Mesendoderm (in vitro differentiated cells): ENCODE measurements around the gene MYCN.

Experiments used
- DNase-seq: peaks from one replicate; pipeline ENCODE4 v3.0.0; 2013
- H2AK5ac ChIP-seq: 2 replicates; pipeline ENCODE4 v1.6.1; 2013; ENCODE audit warnings: low read length, inconsistent platforms
- H2BK120ac ChIP-seq: 2 replicates; pipeline ENCODE4 v1.6.1; 2013; ENCODE audit warnings: low read depth, mild to moderate bottlenecking, low read length, moderate library complexity, mixed read lengths
- H2BK15ac ChIP-seq: replicated peaks from 2 replicates; pipeline ENCODE4 v1.6.1; 2013; ENCODE audit warnings: low read depth, mild to moderate bottlenecking, moderate library complexity
- H2BK5ac ChIP-seq: 2 replicates; pipeline ENCODE4 v1.6.1; 2013; ENCODE audit warnings: low read length, inconsistent platforms
- H3K18ac ChIP-seq: 2 replicates; pipeline ENCODE4 v1.6.1; 2013; ENCODE audit warnings: mild to moderate bottlenecking, low read length, mixed read lengths
- H3K23ac ChIP-seq: one replicate; pipeline ENCODE4 v1.6.1; 2013; ENCODE audit warnings: low read length
- H3K27ac ChIP-seq: 2 replicates; pipeline ENCODE4 v1.5.1; 2013; ENCODE audit warnings: low read depth, mild to moderate bottlenecking, inconsistent platforms, low read length, moderate library complexity
- H3K27me3 ChIP-seq: 2 replicates; pipeline ENCODE4 v1.6.1; 2013; ENCODE audit warnings: low read length, control low read depth, mild to moderate bottlenecking, inconsistent platforms; ENCODE audit not compliant: insufficient read depth, poor library complexity
- H3K36me3 ChIP-seq: 2 replicates; pipeline ENCODE4 v1.6.1; 2013; ENCODE audit warnings: low read length, inconsistent platforms; ENCODE audit not compliant: control insufficient read depth, insufficient read depth
- H3K4ac ChIP-seq: one replicate; pipeline ENCODE4 v1.6.1; 2013; ENCODE audit warnings: low read depth, mild to moderate bottlenecking, low read length, moderate library complexity
- H3K4me1 ChIP-seq: 2 replicates; pipeline ENCODE4 v1.6.1; 2013; ENCODE audit warnings: low read depth, low read length, inconsistent platforms; ENCODE audit not compliant: control insufficient read depth
- H3K4me2 ChIP-seq: 2 replicates; pipeline ENCODE4 v1.6.1; 2013; ENCODE audit warnings: low read length
- H3K4me3 ChIP-seq: 2 replicates; pipeline ENCODE4 v1.5.1; 2013; ENCODE audit warnings: mild to moderate bottlenecking, low read length
- H3K56ac ChIP-seq: one replicate; pipeline ENCODE4 v1.6.1; 2013; ENCODE audit warnings: low read length
- H3K79me1 ChIP-seq: 2 replicates; pipeline ENCODE4 v1.6.1; 2013; ENCODE audit warnings: low read length, inconsistent platforms
- H3K79me2 ChIP-seq: 2 replicates; pipeline ENCODE4 v1.6.1; 2013; ENCODE audit warnings: mild to moderate bottlenecking, low read length; ENCODE audit not compliant: control insufficient read depth, insufficient read depth
- H3K9ac ChIP-seq: 2 replicates; pipeline ENCODE4 v1.6.1; 2013; ENCODE audit warnings: low read length, inconsistent platforms
- H4K5ac ChIP-seq: one replicate; pipeline ENCODE4 v1.6.1; 2013; ENCODE audit warnings: low read length
- H4K8ac ChIP-seq: one replicate; pipeline ENCODE4 v1.6.1; 2013; ENCODE audit warnings: low read depth, mild to moderate bottlenecking, control low read depth, low read length, moderate library complexity
- WGBS: extraction: QIAGEN DNeasy Blood & Tissue Kit; methylation state at CpG from one replicate; pipeline ENCODE4 v1.1.7; 2013; ENCODE audit warnings: low lambda C conversion rate, missing lambda C conversion rate; ENCODE audit not compliant: insufficient coverage; ENCODE audit errors: extremely low coverage; 5-methylcytosine and 5-hydroxymethylcytosine counted together

The MYCN gene

DNA sequence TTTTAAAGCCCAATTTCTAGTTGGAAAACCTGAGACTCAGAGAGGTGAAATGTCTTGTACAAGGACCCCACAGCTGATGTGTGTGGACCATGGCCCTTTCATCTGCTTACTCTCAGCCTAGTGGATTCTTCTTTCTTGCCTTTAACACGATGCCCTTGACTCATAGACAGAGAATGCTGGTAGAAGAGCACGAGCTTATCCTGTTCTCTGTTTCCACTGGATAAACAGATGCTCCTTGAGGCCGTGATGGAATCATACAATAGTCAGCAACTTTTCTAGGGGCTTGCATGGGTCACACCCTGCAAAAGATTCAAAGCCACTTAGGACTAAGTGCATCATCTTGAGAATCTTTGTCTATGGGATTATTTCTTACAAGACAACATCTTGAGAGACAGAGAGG is 50.9 kb downstream of the MYCN start:
- Histone ChIP-seq H3K23ac (no peak overlapping the region), H3K27ac (no peak overlapping the region), H4K8ac (no peak overlapping the region), H3K27me3 (no peaks in the 10 kb centered on the region), H2BK15ac (no peak overlapping the region), H3K56ac (no peak overlapping the region), H3K36me3 (no peaks in the 10 kb centered on the region), H2AK5ac (no peak overlapping the region), H3K79me2 (no peaks in the 10 kb centered on the region), H3K9ac (no peak overlapping the region), H3K18ac (no peak overlapping the region), H3K4me2 (no peak overlapping the region), H2BK120ac (no peak overlapping the region), H3K4me1 (peaks cover 5% of the 10 kb centered on the region), H3K79me1 (no peaks in the 10 kb centered on the region), H3K4me3 (no peak overlapping the region), H3K4ac (no peak overlapping the region), H4K5ac (no peak overlapping the region), H2BK5ac (peak overlapping the region; percentile 17)
- WGBS = no CpG with 5 or more reads among the region's 3 CpGs
- DNase-seq = peak; percentile 70

DNA sequence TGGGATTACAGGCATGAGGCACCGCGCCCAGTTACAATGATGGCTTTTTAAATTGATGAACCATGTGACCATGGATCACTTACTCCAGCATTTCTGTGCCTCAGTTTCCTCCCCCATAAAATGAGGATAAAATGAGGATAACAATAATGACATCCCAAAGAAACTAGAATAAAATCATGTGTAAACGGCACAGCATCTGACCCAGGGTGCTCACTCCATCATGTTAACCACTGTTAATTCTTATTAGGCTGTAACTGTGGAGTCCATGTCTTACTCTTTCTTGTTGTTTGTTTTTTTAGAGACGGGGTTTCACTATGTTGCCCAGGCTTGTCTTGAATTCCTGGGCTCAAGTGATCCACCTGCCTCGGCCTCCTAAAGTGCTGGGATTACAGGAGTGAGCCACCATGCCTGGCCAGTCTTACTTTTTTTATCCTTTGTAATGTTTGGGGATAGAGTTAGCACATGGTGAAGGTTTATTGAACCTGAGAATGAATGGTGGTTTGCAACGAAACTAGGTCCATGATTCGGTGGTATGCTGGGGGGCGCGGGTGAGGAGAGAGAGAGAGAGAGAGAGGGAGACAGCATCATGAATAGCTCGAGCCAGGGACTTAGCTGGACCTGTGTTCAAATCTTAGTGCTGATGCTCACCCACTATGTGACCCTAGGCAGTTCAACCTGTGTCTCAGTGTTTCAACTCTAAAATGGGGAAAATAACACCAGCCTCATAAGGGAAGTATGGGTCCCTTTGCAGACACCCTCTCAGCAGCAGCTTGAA is 52.3 kb downstream of the MYCN start:
- Histone ChIP-seq H3K36me3 (no peaks in the 10 kb centered on the region), H3K4ac (no peak overlapping the region), H3K23ac (no peak overlapping the region), H4K8ac (no peak overlapping the region), H3K27ac (no peak overlapping the region), H2AK5ac (no peak overlapping the region), H3K27me3 (no peaks in the 10 kb centered on the region), H4K5ac (no peak overlapping the region), H3K56ac (no peak overlapping the region), H3K9ac (no peak overlapping the region), H3K4me2 (no peak overlapping the region), H2BK5ac (no peak overlapping the region), H2BK120ac (no peak overlapping the region), H2BK15ac (no peak overlapping the region), H3K79me2 (no peaks in the 10 kb centered on the region), H3K4me1 (peaks cover 5% of the 10 kb centered on the region), H3K18ac (no peak overlapping the region), H3K79me1 (no peaks in the 10 kb centered on the region), H3K4me3 (no peak overlapping the region)
- DNase-seq = no peak
- no CpG with 5 or more reads among the region's 10 CpGs for WGBS

DNA sequence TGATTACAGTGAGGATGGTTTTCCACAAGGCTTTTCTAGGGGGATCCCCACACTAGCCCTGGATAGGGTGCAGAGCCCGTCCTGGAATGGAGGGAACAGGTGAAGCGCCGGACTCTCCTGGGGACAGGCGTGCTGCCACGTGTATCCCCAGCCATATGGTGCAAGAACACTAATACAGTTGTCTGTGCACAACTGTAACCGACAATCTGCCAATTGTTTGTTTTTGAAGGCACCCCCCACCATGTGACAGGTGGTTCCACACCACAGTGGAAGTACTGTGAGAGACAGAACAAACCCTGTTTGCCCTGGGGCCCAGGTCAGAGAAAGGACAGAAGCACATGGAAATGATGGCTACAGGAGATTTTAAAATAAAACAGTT is 52.9 kb downstream of the MYCN start:
- peaks cover 5% of the 10 kb centered on the region for H3K4me1 ChIP-seq
- no peak overlapping the region for H3K4ac ChIP-seq
- H4K8ac ChIP-seq = no peak overlapping the region
- no peak overlapping the region for H4K5ac ChIP-seq
- H3K23ac ChIP-seq = no peak overlapping the region
- no peak overlapping the region for H3K4me2 ChIP-seq
- no peaks in the 10 kb centered on the region for H3K79me1 ChIP-seq
- DNase-seq = no peak
- no peak overlapping the region for H2BK5ac ChIP-seq
- no peak overlapping the region for H3K56ac ChIP-seq
- WGBS = no CpG with 5 or more reads among the region's 6 CpGs
- H3K36me3 ChIP-seq = no peaks in the 10 kb centered on the region
- no peak overlapping the region for H3K9ac ChIP-seq
- H3K4me3 ChIP-seq = no peak overlapping the region
- H3K27me3 ChIP-seq = no peaks in the 10 kb centered on the region
- H2BK120ac ChIP-seq = no peak overlapping the region
- no peak overlapping the region for H2BK15ac ChIP-seq
- no peaks in the 10 kb centered on the region for H3K79me2 ChIP-seq
- no peak overlapping the region for H3K27ac ChIP-seq
- no peak overlapping the region for H2AK5ac ChIP-seq
- H3K18ac ChIP-seq = no peak overlapping the region

DNA sequence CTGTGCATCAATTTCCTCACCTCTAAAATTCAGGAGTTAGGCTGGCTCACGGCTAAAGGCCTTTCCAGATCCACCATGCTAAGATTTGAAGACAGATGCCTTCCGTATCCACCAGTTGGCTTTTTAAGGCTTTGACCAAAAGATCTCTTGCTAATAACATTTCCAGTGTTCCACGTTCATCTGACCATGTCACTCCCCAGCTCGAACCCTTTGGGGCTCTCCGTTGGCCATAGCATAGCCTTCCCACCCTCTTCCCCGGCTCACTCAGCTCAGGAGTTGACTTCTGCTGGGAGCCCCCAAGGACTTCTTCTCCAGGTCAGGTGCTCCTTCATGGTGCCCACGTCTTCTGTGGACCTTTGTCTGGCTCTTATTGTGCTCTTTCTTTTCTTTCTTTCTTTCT is 53.3 kb downstream of the MYCN start:
- H3K27ac ChIP-seq = no peak overlapping the region
- no peak overlapping the region for H3K4ac ChIP-seq
- no peaks in the 10 kb centered on the region for H3K79me1 ChIP-seq
- peaks cover 5% of the 10 kb centered on the region for H3K4me1 ChIP-seq
- H3K18ac ChIP-seq = no peak overlapping the region
- H3K79me2 ChIP-seq = no peaks in the 10 kb centered on the region
- H2BK120ac ChIP-seq = no peak overlapping the region
- H3K4me2 ChIP-seq = no peak overlapping the region
- H3K27me3 ChIP-seq = no peaks in the 10 kb centered on the region
- H2AK5ac ChIP-seq = no peak overlapping the region
- no peak overlapping the region for H3K56ac ChIP-seq
- no peak for DNase-seq
- H3K36me3 ChIP-seq = no peaks in the 10 kb centered on the region
- WGBS = no CpG with 5 or more reads among the region's 7 CpGs
- H4K8ac ChIP-seq = no peak overlapping the region
- H2BK15ac ChIP-seq = no peak overlapping the region
- no peak overlapping the region for H4K5ac ChIP-seq
- H2BK5ac ChIP-seq = no peak overlapping the region
- no peak overlapping the region for H3K9ac ChIP-seq
- H3K23ac ChIP-seq = no peak overlapping the region
- H3K4me3 ChIP-seq = no peak overlapping the region

DNA sequence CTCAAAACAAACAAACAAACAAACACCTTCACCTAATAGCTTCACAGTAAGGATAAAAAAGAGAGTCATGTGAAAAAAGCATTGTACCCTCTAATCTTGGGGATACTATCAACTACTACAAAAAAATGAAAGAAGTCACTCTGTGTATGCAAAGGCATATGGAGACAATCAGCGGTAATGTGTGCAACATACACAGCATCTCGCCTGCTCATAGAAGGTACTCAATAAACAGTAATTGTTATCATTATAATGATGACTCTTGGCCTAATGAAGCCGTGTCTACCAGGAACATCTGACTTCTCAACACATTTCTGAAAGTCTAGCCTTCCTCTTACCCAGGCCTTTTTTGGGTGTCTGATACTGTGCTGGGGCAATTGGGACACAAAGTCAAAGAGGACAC is 55.3 kb downstream of the MYCN start:
- Histone ChIP-seq H4K5ac (no peak overlapping the region), H4K8ac (no peak overlapping the region), H3K4me1 (peaks cover 3% of the 10 kb centered on the region), H2BK5ac (no peak overlapping the region), H2BK15ac (no peak overlapping the region), H3K27ac (no peak overlapping the region), H3K36me3 (no peaks in the 10 kb centered on the region), H3K4ac (no peak overlapping the region), H3K18ac (no peak overlapping the region), H3K56ac (no peak overlapping the region), H2BK120ac (no peak overlapping the region), H3K27me3 (no peaks in the 10 kb centered on the region), H2AK5ac (no peak overlapping the region), H3K4me3 (no peak overlapping the region), H3K79me1 (no peaks in the 10 kb centered on the region), H3K4me2 (no peak overlapping the region), H3K23ac (no peak overlapping the region), H3K9ac (no peak overlapping the region), H3K79me2 (no peaks in the 10 kb centered on the region)
- no CpG with 5 or more reads among the region's 3 CpGs for WGBS
- DNase-seq = no peak
